Activated CD8-positive, alpha-beta T cell treated with anti-CD3 and anti-CD28 coated beads, Interleukin-2, amount 10 ng/mL, durations not matched to agents 7 days and 5 days (primary cell): ENCODE measurements around the gene MITF. TPM values are rescaled to one million over a fixed set of nuclear protein-coding genes. Genes with fewer than 3 reads are reported as not detected.

Experiments used
- ATAC-seq: fragments of 150-1000 bp; cut with Tn5 transposase; one replicate; pipeline ENCODE4 v1.10.0; 2021; ENCODE audit warnings: moderate library complexity
- CTCF ChIA-PET: fragments of 350-600 bp; sonication (Branson Sonifier 250); formaldehyde crosslinking; loops from one replicate; lab custom pipeline; 2021; ENCODE audit warnings: antibody characterized with exemption; lab: Charles Lee
- POLR2A ChIA-PET: fragments of 350-600 bp; sonication (Branson Sonifier 250); formaldehyde crosslinking; loops from one replicate; lab custom pipeline; 2021; ENCODE audit warnings: antibody characterized with exemption; lab: Charles Lee
- DNase-seq: peaks from one replicate; pipeline ENCODE4 v3.0.0-alpha.2; 2020
- H3K27ac Mint-ChIP-seq: one replicate; pipeline ENCODE4 v1.8.0; 2021; ENCODE audit warnings: mild to moderate bottlenecking, mixed read lengths
- H3K27me3 Mint-ChIP-seq: one replicate; pipeline ENCODE4 v1.8.0; 2021; ENCODE audit warnings: low read depth, mixed read lengths
- H3K36me3 Mint-ChIP-seq: one replicate; pipeline ENCODE4 v1.8.0; 2021; ENCODE audit warnings: low read depth, mixed read lengths
- H3K4me1 Mint-ChIP-seq: one replicate; pipeline ENCODE4 v1.8.0; 2021; ENCODE audit warnings: low read depth, mixed read lengths
- H3K4me3 Mint-ChIP-seq: one replicate; pipeline ENCODE4 v1.8.0; 2021; ENCODE audit warnings: mild to moderate bottlenecking, mixed read lengths
- H3K9me3 Mint-ChIP-seq: one replicate; pipeline ENCODE4 v1.8.0; 2022; ENCODE audit warnings: mixed read lengths; ENCODE audit not compliant: insufficient read depth
- total RNA-seq, 2 experiments: library from RNA; stranded (reverse); gene quantifications; one replicate each; pipeline ENCODE4 v1.2.3, GENCODE V29; 2021

MITF gene
- total RNA-seq, 2 experiments from 2014 or later: not detected

DNA sequence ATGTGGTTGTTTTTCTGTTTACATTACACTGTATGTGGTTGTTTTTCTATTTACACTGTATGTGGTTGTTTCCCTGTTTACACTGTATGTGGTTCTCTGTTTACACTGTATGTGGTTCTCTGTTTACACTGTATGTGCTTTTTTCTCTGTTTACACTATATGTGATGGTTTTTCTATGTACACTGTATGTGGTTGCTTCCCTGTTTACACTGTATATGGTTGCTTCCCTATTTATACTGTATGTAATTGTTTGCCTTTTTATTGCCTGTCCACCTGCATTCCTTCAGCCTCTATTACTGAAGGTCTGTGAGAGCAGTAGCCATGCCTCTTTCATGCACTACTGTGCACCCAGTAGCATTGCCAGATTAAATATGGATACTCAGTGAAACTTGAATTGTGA, 94.3 kb downstream of the MITF start:
- Mint-ChIP-seq H3K36me3 (no peaks in the 10 kb centered on the region), H3K27ac (no peak overlapping the region), H3K27me3 (no peaks in the 10 kb centered on the region), H3K4me1 (no peaks in the 10 kb centered on the region), H3K4me3 (no peak overlapping the region), H3K9me3 (peaks cover 7% of the 10 kb centered on the region)
- DNase-seq: no peak
- CTCF ChIA-PET: no interaction called here
- POLR2A ChIA-PET: no interaction called here
- ATAC-seq: no peak

DNA sequence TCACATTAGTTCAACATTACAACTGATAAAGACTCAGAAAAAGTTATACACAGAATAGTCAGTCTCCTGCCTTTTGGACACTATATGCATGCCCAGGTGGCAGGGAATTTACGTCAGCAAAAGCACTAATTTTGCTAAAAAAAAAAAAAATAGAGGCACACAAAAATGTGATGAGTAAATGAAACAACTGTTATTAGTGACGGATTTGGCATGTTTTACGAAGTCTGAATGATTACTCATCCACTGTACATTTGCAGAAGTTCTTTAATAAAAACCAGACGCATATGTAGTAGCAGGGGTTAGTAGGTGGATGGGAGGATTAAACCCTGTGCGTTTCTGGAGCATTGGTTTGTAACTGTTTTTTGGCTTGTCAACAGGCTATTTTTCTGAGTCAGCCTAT, 99.0 kb downstream of the MITF start:
- ChIA-PET POLR2A (no interaction called here), CTCF (no interaction called here)
- Mint-ChIP-seq H3K27me3 (no peaks in the 10 kb centered on the region), H3K27ac (no peak overlapping the region), H3K9me3 (peaks cover 7% of the 10 kb centered on the region), H3K4me1 (no peaks in the 10 kb centered on the region), H3K36me3 (no peaks in the 10 kb centered on the region), H3K4me3 (no peak overlapping the region)
- DNase-seq (no peak), ATAC-seq (no peak)

DNA sequence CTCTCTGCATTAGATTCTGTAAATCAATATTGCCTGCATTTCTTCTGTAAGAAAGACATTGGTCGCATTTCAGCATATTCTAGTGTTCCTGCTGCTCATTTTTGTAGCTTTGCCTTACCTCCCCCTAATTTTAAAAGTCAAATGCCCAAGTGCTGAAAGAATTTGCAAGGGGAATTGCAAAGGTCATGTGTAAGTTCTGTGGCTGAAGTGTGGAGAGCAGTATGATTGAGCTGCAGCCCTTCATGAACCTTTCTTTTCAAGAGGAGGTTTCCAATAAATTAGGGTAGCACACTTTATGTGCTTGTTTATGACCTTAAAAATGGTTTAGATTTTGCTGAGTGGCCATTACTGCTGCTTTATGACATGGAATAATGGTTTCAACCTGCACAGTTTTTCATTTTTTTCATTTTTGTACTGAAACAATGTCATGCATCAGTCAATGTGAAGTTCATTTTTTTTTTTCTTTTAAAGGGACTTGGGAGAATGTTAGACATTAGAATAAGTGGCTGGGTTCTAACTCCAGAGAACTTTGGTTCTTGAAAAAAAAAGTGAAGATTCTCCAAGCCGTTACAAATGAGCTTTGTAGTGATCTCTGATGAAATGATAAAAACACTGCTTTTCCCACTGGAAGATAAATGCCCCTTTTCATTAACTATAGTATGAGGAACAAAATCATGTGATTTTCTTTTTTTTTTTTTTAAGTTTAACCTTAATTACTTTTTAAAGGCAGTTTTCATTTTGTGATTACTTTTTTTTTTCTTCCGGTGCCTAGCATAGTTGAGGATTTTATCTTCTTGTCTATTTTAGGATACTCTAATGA, 99.6 kb downstream of the MITF start:
- H3K27ac Mint-ChIP-seq: no peak overlapping the region
- no peak overlapping the region for H3K4me3 Mint-ChIP-seq
- ATAC-seq (no peak), DNase-seq (no peak)
- no peaks in the 10 kb centered on the region for H3K4me1 Mint-ChIP-seq
- H3K9me3 Mint-ChIP-seq: peaks cover 7% of the 10 kb centered on the region
- H3K27me3 Mint-ChIP-seq: no peaks in the 10 kb centered on the region
- H3K36me3 Mint-ChIP-seq: no peaks in the 10 kb centered on the region
- CTCF ChIA-PET: no interaction called here
- POLR2A ChIA-PET: no interaction called here

DNA sequence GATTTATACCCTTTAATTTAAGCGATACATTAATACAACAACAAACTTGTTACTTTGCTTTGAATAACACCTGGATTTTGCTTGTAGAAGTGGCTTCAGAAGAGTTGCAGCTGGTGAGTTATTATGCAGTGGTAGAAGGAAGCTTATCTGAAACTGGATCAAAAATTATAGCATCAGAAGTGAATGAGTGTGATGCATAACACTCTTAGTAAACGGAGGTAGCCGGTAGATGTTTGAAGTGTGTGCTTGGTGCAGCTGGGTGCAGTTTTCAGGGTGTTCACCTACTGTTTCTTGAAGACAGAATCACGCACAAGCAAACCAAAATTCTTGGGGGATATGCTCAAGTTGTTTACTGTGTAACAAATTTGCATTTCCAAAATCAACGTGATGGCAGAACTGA, 103.1 kb downstream of the MITF start:
- H3K27me3 Mint-ChIP-seq: no peaks in the 10 kb centered on the region
- H3K4me1 Mint-ChIP-seq: no peaks in the 10 kb centered on the region
- H3K4me3 Mint-ChIP-seq: no peak overlapping the region
- ATAC-seq (no peak), DNase-seq (no peak)
- H3K36me3 Mint-ChIP-seq: no peaks in the 10 kb centered on the region
- no peak overlapping the region for H3K27ac Mint-ChIP-seq
- ChIA-PET POLR2A (no interaction called here), CTCF (no interaction called here)
- H3K9me3 Mint-ChIP-seq: no peaks in the 10 kb centered on the region

DNA sequence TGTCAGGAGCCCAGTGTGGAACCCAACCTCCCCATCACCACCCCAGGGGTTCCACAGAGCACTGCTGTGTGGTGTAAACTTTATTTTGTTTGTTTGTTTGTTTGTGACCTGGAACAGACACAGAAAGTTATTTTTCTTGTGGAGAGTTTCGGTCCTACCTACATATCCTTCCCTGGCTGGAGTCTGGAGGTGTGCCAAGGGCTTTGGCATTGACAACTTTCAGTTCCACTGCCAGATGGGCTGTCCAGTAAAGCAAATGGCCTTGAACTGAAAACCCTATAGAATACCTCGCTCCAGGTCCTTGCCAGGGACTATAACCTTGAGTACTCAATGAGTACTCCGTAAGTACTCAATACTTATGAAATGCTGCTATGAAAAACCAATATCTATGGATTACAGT, 103.5 kb downstream of the MITF start:
- ChIA-PET POLR2A (no interaction called here), CTCF (no interaction called here)
- DNase-seq (no peak), ATAC-seq (no peak)
- Mint-ChIP-seq H3K27me3 (no peaks in the 10 kb centered on the region), H3K4me3 (no peak overlapping the region), H3K36me3 (no peaks in the 10 kb centered on the region), H3K9me3 (no peaks in the 10 kb centered on the region), H3K4me1 (no peaks in the 10 kb centered on the region), H3K27ac (no peak overlapping the region)

DNA sequence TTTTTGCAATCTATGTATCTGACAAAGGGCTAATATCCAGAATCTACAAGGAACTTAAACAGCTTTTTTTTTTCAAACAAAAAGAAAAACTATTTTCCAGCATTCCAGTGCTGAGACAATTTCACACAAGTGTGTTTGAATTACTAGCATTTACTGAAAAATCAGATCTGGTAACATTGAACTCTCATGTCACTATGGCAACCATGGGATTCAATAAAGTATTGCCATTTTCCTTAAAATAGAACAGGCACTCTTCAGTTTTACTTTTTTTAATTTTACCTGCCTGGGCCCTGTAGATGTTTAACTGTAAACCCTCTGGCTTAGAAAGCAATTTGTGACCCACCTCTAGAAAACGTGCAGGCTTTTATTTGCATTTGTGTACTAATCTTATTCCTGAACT, 105.4 kb downstream of the MITF start:
- ChIA-PET CTCF (no interaction called here), POLR2A (no interaction called here)
- Mint-ChIP-seq H3K27me3 (no peaks in the 10 kb centered on the region), H3K4me1 (no peaks in the 10 kb centered on the region), H3K4me3 (no peak overlapping the region), H3K36me3 (no peaks in the 10 kb centered on the region), H3K9me3 (no peaks in the 10 kb centered on the region), H3K27ac (no peak overlapping the region)
- ATAC-seq: no peak
- no peak for DNase-seq

DNA sequence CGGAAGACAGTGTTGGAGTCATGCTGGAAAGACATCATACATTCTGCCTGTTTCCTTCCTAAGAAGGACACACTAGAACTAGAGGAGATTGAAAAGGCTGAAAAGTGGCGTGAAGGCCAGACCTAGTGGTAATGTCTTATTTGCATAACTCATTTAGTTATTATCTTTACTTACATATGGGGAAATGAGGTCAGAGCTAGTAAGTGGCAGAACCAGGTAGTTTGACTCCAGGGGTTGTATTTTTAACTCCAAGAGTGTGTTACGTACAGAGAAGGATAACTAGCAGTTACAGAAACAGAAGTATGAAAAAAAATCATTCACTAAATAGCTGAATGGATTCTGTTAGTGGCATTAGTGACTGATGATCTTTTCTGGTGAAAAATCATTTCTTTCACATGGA, 108.0 kb downstream of the MITF start:
- H3K4me1 Mint-ChIP-seq: no peaks in the 10 kb centered on the region
- H3K27me3 Mint-ChIP-seq: no peaks in the 10 kb centered on the region
- CTCF ChIA-PET: no interaction called here
- no peaks in the 10 kb centered on the region for H3K9me3 Mint-ChIP-seq
- H3K4me3 Mint-ChIP-seq: no peak overlapping the region
- ATAC-seq (no peak), DNase-seq (no peak)
- H3K36me3 Mint-ChIP-seq: no peaks in the 10 kb centered on the region
- POLR2A ChIA-PET: no interaction called here
- no peak overlapping the region for H3K27ac Mint-ChIP-seq

DNA sequence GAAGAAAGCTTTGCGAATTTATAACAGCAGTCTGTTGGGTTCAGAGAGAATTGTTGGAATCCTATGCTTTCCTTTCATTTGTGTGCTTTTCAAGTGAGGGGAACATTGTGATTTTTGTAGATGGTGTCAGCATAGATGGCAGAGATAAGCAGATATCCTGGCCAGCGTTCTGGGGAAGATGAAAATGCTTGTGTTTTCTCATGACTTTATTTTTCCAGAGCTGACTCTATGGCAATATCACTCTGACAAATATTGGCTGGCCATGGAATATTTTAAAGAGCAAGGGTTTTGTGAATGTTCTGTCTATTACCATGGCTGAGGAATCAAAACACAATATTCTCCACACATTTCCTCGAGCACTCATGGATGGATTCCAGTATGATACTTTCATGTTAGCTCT, 108.8 kb downstream of the MITF start:
- Mint-ChIP-seq H3K9me3 (no peaks in the 10 kb centered on the region), H3K4me1 (no peaks in the 10 kb centered on the region), H3K27ac (no peak overlapping the region), H3K36me3 (no peaks in the 10 kb centered on the region), H3K4me3 (no peak overlapping the region), H3K27me3 (no peaks in the 10 kb centered on the region)
- ChIA-PET POLR2A (no interaction called here), CTCF (no interaction called here)
- ATAC-seq (no peak), DNase-seq (no peak)

DNA sequence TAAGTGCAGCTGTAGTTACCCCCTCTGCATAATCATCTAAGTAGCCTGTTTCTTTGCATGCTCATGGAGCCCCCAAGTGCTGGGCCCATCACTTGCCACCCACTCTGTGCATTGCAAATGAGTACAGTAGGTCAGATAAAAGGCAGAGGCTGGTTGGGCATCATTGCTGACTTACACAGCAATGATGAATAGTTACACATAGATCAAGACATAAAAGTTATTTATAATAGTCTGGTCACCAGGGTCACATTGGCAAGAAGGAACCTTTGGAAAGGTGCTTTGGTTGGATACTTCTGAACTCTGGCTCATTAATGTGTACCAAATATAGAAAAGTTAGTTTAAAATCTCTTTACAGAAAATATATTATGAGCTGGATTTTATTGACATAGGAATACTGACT, 111.6 kb downstream of the MITF start:
- Mint-ChIP-seq H3K4me1 (no peaks in the 10 kb centered on the region), H3K27ac (no peak overlapping the region), H3K27me3 (no peaks in the 10 kb centered on the region), H3K4me3 (no peak overlapping the region), H3K9me3 (no peaks in the 10 kb centered on the region), H3K36me3 (no peaks in the 10 kb centered on the region)
- CTCF ChIA-PET: no interaction called here
- no peak for DNase-seq
- POLR2A ChIA-PET: no interaction called here
- ATAC-seq: no peak

DNA sequence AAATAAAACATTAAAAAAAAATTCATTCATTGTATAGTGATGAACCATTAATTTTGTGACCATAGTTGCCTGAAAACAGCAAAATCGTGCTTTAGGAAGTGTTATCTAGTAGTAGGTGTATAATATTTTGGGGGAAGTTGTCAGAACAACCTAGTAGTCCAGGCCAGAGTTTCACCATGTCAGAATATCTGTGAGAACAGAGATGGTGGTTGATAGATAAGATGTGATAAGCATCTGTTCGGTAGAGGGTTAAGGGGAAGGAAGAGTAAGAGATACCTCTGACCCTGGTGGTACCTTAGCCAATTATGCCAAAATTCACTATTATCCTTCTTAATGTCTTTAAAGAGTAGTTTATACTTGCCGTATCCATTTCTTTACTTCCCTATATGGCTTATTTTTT, 113.8 kb downstream of the MITF start:
- no peak overlapping the region for H3K4me3 Mint-ChIP-seq
- no peak for ATAC-seq
- CTCF ChIA-PET: no interaction called here
- no peak overlapping the region for H3K27ac Mint-ChIP-seq
- POLR2A ChIA-PET: no interaction called here
- no peaks in the 10 kb centered on the region for H3K4me1 Mint-ChIP-seq
- DNase-seq: no peak
- H3K27me3 Mint-ChIP-seq: no peaks in the 10 kb centered on the region
- H3K9me3 Mint-ChIP-seq: no peaks in the 10 kb centered on the region
- no peaks in the 10 kb centered on the region for H3K36me3 Mint-ChIP-seq

DNA sequence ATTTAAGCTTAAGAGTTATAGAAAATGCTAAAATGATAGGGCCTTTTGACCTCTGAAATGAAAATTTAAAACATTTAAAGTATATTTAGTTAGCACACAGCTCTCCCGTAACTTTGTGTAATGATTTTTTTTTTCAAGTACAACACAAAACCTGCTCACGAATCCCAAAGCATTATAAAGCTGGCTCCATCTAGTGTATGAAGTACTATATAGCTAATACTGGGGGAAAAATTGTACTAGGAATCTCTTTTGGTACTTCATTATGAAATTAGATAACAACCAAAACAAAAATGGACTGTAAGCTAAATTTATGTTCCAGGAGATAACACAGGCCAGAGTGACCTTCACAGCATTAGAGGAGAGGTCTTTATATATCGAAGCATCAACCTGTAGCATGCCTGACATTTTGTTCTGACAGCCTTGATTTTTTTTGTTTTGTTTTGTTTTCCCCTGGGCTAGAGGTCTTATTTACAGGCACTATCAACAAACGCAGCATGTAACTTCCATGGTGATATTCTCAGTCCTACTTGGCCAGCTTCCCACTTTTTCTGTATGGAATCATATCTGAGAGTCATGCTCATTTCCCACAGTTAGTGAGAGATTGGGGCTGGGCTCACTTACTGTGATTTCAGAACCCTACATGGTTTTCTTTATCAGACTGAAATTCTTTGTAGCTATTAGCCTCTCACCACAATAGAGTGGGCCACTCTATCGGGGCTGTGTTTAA, 116.3 kb downstream of the MITF start:
- no peak for ATAC-seq
- Mint-ChIP-seq H3K9me3 (no peaks in the 10 kb centered on the region), H3K4me3 (no peak overlapping the region), H3K36me3 (no peaks in the 10 kb centered on the region), H3K27me3 (no peaks in the 10 kb centered on the region), H3K27ac (no peak overlapping the region), H3K4me1 (no peaks in the 10 kb centered on the region)
- POLR2A ChIA-PET: no interaction called here
- CTCF ChIA-PET: no interaction called here
- no peak for DNase-seq

DNA sequence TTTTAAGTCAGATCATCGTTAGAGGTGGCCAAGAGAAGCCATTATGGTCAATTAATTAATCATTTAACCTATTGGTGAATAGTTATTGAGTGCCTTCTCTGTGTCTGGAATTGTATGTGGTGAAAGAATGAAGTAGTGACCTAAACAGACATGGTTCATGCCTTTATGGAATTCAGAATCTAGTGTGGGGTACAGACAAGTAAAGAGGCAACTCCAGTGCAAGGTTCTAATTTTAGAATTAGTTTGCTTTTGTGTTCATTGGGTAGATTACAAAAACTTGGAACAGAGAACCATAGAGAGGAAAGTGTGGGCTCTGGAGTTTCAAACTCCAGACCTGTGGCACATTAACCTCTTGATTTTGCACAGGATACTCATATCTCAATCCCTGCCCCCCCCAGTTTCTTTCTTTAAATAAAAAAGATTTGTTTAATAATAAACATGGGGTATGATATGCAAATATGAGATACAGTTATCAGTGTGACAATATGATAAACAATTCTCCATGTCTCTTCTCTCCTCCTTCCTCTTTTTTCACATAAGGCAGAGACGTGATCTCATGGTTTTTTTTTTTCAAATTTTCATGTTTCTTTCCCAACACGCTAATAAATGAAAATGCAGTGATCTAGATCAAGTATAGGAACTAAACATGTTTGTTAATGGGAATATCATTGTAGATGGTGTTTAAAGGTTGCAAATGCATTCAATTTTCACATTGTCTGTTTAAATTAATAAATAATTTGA, 117.9 kb downstream of the MITF start:
- no peaks in the 10 kb centered on the region for H3K4me1 Mint-ChIP-seq
- H3K9me3 Mint-ChIP-seq: no peaks in the 10 kb centered on the region
- H3K36me3 Mint-ChIP-seq: no peaks in the 10 kb centered on the region
- DNase-seq: no peak
- H3K27me3 Mint-ChIP-seq: no peaks in the 10 kb centered on the region
- H3K4me3 Mint-ChIP-seq: no peak overlapping the region
- ChIA-PET CTCF (no interaction called here), POLR2A (no interaction called here)
- no peak for ATAC-seq
- H3K27ac Mint-ChIP-seq: no peak overlapping the region
